ENCODE measurements around the gene BFAR.
"Not testable (repeated sequence)": the region's sequence is repeated elsewhere in the genome, so short reads cannot be mapped to it uniquely, and the experiment has no call there.

Gene BFAR

DNA sequence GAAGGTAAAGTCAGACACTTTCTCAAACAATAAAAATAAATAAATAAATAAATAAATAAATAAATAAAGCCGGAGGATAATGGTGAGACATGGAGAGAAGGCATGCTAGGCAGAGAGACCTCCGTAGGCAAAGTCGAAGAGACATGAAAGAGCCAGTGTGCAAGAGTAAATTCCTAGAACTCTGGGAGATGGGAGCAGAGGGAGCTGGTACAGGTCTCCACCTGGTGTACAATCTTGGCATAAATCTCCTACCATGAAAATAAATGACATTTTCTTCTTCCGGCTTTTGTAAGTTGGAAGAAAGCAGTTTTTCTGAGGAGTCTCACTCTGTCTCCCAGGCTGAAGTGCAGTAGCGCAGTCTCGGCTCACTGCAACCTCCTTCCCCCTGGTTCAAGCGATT, 69.1 kb downstream of the BFAR start:
- DNase-seq, result not testable (repeated sequence)

DNA sequence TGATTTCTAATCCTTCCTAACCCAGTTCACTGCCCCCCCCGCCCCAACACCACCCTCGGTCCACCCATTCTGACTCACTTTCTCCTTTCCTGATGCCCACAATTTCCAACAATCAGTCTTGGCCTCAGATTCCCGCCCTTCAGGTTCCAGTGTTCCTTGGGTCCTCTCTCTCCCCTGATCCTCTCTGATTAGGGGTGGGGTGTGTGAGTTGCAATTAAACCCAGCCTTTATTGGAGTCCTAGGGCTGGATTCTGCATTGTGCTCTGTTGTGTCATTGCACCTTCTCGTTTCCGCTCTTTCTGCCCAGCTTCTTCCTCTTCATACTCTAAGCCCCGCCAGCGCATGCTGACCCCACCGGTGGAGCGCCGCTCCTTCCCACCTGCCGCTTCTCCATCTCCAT, 69.9 kb downstream of the BFAR start:
- DNase-seq, result not testable (repeated sequence)

GRCh38 chr16:14703156-14704011, 70.6 kb downstream of the BFAR start, which contains the start of gene NPIPA3:
TSS of gene NPIPA3 (plus strand) at chr16:14703411. CDS start at chr16:14708944, 5,533 bp downstream.
- not testable (repeated sequence) for DNase-seq
